ENCODE results near the gene KCTD1. TPM values are rescaled to one million over a fixed set of nuclear protein-coding genes. Genes with fewer than 3 reads are reported as not detected.

Gene KCTD1
- polyA plus RNA-seq, 1 donor from 2014 or later: 0.55 TPM

DNA sequence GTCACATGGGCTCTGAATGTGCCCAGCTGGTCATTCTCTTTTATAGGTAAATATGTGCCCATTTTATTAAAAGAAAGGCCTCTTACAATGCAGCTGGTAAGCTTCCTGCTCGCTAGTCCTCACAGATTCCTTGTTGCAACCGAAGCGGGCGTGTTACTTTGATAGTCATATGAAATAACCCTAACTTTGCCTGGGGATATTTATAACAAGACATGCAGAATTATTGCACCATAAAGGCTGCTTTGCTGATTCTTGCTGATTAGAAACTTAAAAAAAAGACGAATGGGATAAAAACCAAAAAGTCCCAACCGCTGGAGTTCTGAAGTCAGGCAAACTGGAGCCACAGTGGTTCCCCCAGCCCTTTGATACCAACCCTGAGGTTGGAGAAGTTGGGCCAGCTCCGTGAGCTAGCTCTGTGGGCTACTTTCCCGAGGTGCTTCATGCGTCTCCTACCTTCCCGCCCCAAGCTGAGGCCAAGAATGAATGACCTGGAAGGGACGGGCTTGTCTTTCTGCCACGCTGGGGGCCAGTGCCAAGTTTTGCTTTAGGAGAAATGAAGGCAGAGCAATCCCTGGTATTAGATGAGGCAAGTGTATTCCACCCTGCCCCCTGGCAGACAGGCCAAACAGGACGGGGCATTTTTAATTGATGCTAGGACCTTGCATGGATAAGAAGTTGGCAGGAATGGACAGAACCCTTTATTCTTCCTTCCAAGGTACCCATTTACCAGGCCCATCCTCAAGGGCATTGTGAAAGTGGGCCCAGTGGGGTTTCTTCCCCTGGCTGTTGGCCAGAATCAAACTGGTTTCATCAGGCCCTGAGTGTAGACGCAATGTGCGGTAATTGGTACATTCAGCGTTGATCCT, 140.4 kb downstream of the KCTD1 start:
- H3K27me3 Mint-ChIP-seq: no peaks in the 10 kb centered on the region
- H3K4me3 Mint-ChIP-seq: no peak overlapping the region
- H3K9me3 Mint-ChIP-seq: no peaks in the 10 kb centered on the region
- peaks cover 6% of the 10 kb centered on the region for H3K36me3 Mint-ChIP-seq
- H3K4me1 Mint-ChIP-seq: peaks cover 4 to 8% (median 5%) of the 10 kb centered on the region in 3 donors
- peak overlapping the region in 1 of 3 donors; percentile 31 for H3K27ac Mint-ChIP-seq

DNA sequence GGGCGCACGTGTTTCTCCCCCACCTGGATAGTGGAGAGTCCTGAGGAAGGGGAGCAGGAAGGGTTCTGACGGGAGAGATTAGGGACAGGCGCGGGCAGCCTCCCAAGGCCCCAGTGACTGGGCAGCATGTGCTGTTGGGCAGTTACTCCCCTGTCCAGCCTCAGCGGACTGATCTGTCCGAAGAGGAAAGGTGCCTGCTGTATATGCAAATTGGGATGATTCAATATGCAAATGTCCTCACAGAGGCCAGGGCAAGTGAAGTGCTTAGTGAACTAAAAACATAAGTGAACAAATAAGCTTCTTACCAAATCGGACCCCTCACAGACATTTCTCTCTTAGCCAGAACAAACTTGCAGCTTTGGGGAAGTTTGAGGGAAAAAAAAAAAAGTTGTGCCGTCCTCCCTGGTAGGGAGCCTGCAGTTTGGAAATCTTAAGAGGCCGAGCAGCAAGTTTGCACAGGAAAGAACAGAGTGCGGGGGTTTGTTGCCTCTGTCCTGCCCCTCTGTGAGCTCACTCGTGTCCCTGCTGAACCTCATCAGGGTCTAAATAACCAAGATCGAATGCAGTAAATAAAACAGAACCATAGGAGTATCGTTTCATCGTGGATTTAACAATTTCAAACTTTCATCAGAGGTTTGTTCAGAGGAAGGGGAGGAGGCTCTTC, 141.4 kb downstream of the KCTD1 start:
- peaks cover 7% of the 10 kb centered on the region for H3K36me3 Mint-ChIP-seq
- no peaks in the 10 kb centered on the region for H3K9me3 Mint-ChIP-seq
- H3K4me3 Mint-ChIP-seq: peak overlapping the region in 2 of 4 donors; percentile 2 to 49
- H3K27me3 Mint-ChIP-seq: no peaks in the 10 kb centered on the region
- peaks cover 4 to 8% (median 5%) of the 10 kb centered on the region in 3 donors for H3K4me1 Mint-ChIP-seq
- no peak overlapping the region for H3K27ac Mint-ChIP-seq

DNA sequence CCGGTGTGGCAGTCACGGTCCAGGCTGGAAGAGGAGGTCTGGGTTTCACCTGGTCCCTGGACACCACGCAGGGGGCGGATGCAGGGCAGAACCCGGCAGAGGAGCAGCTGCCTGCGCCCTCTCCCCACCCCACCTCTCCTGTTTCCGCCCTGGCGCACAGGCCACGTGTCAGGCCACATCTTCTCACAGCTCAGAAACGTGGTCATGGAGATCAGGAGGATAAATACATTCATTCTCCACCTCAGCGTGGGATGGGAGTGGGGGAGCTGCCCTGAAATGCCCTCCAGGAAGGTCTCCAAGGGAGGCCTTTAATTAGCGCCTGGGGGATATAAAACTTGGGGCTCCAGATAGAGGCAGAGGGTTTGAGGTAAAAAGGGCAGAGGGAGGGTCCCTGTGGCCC, 142.0 kb downstream of the KCTD1 start:
- H3K27me3 Mint-ChIP-seq: no peaks in the 10 kb centered on the region
- no peak overlapping the region for H3K27ac Mint-ChIP-seq
- H3K9me3 Mint-ChIP-seq: no peaks in the 10 kb centered on the region
- H3K36me3 Mint-ChIP-seq: peaks cover 7% of the 10 kb centered on the region
- no peak overlapping the region for H3K4me3 Mint-ChIP-seq
- H3K4me1 Mint-ChIP-seq: peaks cover 4 to 8% (median 5%) of the 10 kb centered on the region in 3 donors

DNA sequence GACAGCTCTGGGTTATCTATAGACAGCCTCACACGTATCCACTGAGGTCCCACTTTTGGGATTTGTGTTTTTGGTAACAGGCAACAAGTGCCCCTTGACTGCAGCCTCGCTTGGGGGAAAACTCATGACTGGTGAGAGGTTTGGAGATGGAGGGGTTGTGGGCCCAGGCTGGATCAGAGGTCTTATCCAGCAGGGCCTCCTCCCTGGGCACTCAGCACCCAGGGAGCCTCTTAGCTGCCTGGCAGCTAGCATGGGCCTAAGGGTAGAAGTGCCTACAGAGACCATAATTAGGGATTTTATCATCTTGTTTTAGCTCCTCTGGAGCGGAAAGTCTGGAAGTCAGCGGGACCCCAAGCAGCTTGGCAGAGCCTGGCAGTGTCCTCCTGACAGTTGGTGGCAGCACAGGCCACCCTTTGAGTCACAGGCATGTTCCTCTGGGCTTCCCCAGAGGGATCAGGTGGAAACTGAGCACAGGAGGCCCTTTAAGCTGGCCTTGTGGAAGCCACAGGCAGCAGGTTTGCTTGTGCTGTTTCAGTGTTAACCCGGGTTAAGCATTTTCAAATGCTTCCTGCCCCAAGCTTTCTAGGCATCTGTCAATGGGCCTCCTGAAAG, 143.1 kb downstream of the KCTD1 start:
- H3K4me1 Mint-ChIP-seq: peaks cover 4 to 8% (median 5%) of the 10 kb centered on the region in 3 donors
- H3K36me3 Mint-ChIP-seq: peaks cover 7% of the 10 kb centered on the region
- H3K9me3 Mint-ChIP-seq: no peaks in the 10 kb centered on the region
- no peaks in the 10 kb centered on the region for H3K27me3 Mint-ChIP-seq
- H3K4me3 Mint-ChIP-seq: no peak overlapping the region
- no peak overlapping the region for H3K27ac Mint-ChIP-seq
